Stimulated activated CD8-positive, alpha-beta memory T cell treated with anti-CD3 and anti-CD28 coated beads, Interleukin-15, amount 100 ng/mL, for 4 hours (primary cell): Measurements from ENCODE around the gene CHFR.
"Not testable (repeated sequence)": the region's sequence is repeated elsewhere in the genome, so short reads cannot be mapped to it uniquely, and the experiment has no call there.

Experiments
- DNase-seq, 2 donors: peaks; one replicate each; pipeline ENCODE4 v3.0.0-alpha.2; 2020; ENCODE audit warnings: low read depth in 2 of 2

The CHFR gene

DNA sequence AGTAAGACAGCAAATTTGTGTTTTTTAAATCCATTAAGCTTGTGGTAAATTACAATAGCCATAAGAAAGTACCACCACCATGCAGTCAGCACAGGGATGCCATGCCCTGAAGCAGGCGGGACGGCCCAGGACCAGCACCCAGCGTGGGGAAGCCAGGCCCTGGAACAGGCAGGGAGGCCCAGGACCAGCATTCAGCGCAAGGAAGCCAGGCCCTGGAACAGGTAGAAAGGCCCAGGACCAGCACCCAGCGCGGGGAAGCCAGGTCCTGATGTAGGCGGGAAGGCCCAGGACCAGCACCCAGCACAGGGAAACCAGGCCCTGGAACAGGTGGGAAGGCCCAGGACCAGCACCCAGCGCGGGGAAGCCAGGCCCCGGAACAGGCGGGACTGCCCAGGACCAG is 13.2 kb downstream of the CHFR start:
- DNase-seq: no peak

DNA sequence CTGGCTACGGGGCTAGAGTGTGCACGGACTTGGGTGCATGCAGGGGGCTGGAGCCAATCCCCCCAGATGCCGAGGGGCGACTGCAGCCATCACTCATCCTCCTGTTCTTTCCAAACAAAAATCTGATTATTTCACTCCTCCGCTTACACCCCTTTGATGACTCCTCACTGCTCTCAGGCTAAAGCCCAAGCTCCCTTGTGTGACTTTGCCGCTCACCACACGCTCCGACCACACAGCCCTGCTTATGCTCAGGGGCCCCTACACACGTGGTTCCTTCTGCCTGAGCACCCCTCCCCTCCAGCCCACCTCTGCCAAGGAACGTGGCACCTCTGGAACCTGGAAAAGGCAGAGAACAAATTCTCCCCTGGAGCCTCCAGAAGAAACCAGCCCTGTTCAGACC is 13.7 kb downstream of the CHFR start:
- DNase-seq: no peak

DNA sequence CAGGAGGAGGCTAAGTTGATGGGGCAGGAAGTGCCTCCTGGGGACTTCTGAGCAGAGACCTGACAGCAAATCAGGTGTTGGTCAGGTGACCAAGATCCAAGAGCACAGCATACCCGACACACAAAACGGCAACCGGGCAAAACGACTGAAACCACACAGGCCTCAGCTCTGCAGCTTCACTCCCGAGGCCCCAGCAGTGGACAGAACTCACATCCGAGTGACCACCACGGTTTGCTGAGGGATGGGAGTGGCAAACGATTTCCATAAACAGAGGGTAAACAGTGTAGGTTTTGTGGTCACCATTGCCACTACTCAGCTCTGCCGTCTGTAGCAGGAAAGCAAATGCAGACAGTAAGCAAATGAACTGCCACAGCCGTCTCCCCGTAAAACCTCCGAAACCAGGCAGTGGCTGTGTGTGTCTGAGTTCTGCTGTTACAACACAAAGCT is 14.4 kb downstream of the CHFR start:
- no peak for DNase-seq

GRCh38 chr12:132872073-132872855 is 15.1 kb downstream of the CHFR start:
- no peak for DNase-seq

GRCh38 chr12:132869551-132869950 is 17.9 kb downstream of the CHFR start:
- DNase-seq: no peak

- DNase-seq: no peak
These were observed 21.1 kb downstream of the CHFR start for GRCh38 chr12:132866251-132866828.

DNA sequence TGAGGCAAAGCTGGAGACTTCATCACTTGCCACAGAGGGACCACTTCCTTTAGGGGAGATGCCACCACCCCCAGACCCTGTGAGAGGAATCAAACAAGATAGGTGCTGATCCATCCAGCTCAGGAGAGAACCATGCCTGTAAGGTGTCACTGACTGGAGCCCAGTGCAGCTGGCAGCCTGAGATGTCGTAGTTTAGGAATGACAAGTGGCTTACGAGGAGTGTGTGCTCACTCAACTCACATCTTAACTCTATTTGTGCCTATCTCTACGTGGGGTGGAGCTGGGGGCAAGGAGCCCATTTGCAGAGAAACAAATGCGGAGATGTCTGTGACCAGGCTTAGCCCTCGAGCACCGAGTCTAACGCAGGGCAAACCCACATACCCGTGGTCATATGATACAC is 25.8 kb downstream of the CHFR start:
- no peak for DNase-seq

- DNase-seq: no peak
These were observed 28.6 kb downstream of the CHFR start for GRCh38 chr12:132858718-132859266.

DNA sequence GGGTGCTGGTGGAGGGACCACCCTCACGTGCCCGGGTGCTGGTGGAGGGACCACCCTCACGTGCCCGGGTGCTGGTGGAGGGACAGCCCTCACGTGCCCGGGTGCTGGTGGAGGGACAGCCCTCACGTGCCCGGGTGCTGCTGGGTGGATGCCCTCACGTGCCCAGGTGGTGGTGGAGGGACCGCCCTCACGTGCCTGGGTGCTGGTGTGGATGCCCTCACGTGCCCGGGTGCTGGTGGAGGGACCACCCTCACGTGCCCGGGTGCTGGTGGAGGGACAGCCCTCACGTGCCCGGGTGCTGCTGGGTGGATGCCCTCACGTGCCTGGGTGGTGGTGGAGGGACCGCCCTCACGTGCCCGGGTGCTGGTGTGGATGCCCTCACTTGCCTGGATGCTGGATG is 30.4 kb downstream of the CHFR start:
- not testable (repeated sequence) for DNase-seq

- DNase-seq: no peak
These were observed 30.8 kb downstream of the CHFR start for GRCh38 chr12:132856581-132856980.

DNA sequence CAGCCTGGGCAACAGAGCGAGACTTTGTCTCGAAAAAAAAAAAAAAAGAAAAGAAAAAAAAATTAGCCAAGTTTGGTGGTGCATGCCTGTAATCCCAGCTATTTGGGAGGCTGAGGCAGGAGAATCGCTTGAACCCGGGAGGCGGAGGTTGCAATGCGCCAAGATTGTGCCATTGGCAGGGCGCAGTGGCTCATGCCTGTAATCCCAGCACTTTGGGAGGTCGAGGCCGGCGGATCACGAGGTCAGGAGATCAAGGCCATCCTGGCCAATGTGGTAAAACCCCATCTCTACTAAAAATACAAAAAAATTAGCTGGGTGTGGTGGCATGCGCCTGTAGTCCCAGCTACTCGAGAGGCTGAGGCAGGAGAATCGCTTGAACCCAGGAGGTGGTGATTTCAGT is 32.2 kb downstream of the CHFR start:
- DNase-seq: not testable (repeated sequence)

DNA sequence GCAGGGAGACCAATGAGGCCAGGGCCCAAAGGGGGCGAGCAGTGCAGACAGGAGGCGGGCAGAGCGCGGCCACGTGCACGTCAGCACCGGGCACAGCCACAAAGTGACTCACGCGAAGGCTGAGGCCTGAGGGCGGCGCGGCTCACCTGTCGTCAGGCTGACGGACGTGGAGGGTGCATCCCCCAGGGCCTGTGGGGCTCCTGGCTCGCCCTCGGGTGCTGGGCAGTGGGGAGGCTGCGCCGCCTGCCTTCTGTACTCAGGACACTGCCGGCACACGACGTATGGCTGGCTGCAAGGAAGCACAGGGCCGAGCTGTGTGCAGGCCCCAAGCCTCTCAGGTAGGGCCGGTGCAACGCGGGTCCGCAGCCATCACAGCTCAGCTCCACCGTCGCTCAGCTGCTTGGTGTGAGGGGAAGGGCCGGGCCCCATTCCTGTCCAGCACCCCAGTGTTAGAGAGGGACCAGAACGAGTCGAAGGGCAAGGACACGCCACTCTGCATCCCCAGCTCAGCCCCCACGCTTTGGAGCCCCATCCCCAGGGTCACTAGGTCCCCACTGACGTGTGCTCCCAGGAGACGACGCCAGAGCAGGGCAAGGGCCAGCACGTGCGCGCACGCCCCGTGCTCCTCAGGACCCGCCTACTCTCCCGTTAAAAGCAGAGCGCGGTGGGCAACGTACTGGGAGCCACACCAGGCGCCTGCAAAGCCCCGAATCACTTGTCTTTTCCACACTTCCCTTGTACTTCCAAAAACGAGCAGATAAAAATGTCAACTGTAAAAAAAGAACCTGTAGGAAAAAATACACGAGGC is 33.9 kb downstream of the CHFR start:
- DNase-seq: no peak

- no peak for DNase-seq
These were observed 34.9 kb downstream of the CHFR start for GRCh38 chr12:132852496-132852895.

DNA sequence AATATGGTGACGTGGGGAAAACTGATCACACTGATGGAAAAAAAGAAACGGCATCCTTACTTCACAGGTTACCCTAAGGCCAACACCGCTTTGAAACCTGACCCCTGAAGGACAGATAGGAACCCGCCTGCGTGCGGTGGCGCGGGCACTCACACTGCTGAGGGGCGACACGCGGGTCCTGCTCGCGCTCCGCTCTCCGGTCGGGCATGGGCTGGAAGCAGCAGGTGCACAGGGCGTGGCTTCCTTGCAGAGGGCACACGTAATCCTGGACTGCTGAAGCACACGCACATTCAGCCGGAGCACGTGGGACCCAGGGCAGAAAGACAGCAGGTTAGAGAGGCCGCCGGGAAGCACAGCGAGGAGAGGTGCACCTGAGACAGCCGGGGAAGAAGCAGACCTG is 35.9 kb downstream of the CHFR start:
- DNase-seq: no peak

- DNase-seq: no peak
These were observed 37.1 kb downstream of the CHFR start for GRCh38 chr12:132850291-132850690.

DNA sequence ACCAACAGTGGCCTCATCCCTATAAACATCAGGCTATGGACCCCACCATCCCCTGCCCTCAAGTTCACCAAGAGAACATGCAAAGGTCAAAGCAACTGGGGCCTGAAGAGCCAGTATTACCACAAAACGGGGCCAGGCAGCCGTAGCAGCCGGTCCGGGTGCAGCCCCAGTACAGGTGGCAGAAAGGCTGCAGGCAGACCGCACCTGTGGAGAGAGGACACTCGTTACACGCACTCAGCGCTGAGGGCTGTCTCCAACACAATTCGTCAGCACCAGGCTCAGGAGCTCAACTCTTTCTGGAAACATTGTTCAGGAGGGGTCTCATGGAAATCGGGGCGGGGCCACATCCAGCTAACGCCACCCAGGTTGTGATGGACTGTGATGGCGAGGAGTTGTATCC is 38.9 kb downstream of the CHFR start:
- DNase-seq: no peak

DNA sequence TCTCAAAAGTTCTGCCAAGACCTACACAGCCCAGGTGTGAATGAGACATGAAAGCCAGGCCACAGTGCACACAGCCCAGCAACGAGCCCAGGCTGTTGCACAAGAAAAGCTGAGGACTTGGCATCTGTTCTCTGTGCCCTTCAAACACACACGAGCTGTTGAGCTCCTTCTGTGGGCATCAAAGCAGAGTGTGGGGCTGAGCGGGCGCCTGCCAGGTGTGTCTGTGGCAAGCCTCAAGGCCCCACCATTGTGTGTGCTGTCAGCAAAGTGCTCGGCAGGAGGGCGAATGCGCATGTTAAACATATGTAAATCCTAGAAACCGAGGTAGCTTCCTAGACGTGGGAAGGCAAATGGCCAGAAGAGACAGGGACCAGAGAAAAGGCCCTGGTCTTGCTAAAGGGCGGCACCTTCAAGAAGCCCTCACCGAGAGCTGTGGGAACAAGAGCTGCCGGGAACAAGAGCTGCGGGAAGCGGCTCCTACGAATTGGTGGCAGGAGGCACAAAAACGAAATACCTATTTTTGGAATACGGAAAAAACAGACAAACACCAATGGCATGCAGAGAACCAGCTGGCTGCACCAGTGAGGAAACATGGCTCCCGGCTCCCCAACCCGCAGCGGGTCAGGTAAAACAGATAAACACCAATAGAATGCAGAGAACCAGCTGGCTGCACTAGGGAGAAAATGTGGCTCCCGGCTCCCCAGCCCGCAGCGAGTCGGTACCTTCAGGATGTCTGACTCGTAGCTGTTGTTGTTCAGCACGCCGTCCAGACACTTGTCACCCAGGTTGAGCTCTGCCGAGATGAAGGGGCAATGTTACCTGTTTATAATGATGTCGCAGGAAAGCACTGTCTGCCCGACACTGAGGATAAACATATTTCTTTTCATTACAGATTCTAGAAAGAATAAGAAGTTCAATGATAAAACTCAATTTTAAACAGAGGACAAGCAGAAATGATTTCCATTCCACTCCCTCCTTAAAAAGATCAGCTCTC is 39.7 kb downstream of the CHFR start:
- DNase-seq: no peak

- DNase-seq: not testable (repeated sequence)
These were observed 42.7 kb downstream of the CHFR start for GRCh38 chr12:132844681-132845080.

GRCh38 chr12:132842449-132843045 is 44.9 kb downstream of the CHFR start:
- no peak for DNase-seq

DNA sequence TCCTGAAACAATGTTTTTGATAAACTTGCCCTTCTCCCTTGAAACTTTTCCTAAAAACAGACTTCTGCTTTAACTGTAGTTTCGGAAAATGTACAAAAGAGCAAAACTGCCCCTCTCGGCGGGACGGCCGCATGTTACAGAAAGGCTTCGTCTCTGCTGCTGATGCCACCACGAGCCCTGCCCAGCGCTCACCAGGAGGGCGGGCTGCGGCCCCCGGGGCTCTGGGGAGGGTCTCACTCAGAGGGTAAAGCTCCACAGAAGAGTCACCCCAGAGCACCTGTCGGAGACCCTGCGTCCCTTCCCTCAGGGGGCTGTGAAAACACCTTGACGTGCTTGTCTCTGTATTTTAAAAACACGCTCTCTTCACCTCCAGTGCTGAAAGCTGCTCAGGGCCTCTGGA is 46.3 kb downstream of the CHFR start:
- DNase-seq: no peak

- no peak for DNase-seq
These were observed 46.9 kb downstream of the CHFR start for GRCh38 chr12:132840536-132840935.
